LNCaP clone FGC (cell line): ENCODE data around the gene CKS1B.
A peak's percentile ranks its signal among the peaks of the same experiment; 100 is the strongest.

Experiments used
- DNase-seq: peaks from one replicate; pipeline ENCODE4 v3.0.0-alpha.2; 2011; ENCODE audit warnings: low read depth
- H3K4me3 ChIP-seq: 2 replicates; pipeline ENCODE4 v1.5.1; 2011; ENCODE audit warnings: mild to moderate bottlenecking, low read depth, low read length, control low read depth
- TF ChIP-seq, protein P1 (sequence below): IDR thresholded peaks from 2 replicates; pipeline ENCODE4 v1.5.1; 2012; ENCODE audit warnings: mild to moderate bottlenecking; ENCODE audit not compliant: control insufficient read depth, insufficient read depth; ENCODE audit errors: extremely low read depth

The CKS1B gene

DNA sequence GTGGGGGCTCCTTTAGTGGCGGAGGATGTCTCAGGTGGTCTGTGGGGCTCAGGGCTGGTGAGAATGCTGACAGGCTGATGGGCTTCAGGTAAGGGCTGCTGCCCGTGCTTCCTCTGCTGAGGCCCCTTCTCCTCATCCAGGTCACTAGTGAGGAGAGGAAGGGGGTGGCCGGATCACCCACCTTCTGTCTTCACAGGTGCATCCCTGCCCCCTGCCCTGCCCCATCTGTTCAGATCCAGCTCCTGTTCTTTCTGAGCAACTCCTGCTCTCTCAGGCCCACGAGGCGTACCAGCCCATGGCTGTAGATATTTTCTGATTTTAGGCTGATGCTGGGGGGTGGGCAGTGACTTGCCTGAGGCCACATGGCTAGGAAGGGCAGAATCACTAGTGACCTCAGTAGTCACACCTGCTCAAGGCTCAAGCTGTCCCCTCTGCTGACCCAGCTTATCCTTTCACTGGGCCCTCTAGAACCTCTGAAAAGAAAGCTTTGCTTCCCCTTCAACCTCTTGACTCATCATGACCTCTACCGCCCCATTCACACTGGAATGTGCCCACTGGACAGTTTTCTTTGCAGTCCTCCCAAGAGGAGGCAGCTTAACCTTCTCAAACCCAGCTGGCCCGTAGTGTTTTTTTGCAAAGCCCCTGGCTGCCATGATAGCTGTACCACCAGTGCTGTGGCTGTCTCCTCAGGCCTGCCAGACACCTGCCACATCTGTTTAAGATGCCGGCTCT, 44.3 kb downstream of the CKS1B start:
- H3K4me3 ChIP-seq, result no peak overlapping the region
- TF ChIP-seq, protein P1, sequence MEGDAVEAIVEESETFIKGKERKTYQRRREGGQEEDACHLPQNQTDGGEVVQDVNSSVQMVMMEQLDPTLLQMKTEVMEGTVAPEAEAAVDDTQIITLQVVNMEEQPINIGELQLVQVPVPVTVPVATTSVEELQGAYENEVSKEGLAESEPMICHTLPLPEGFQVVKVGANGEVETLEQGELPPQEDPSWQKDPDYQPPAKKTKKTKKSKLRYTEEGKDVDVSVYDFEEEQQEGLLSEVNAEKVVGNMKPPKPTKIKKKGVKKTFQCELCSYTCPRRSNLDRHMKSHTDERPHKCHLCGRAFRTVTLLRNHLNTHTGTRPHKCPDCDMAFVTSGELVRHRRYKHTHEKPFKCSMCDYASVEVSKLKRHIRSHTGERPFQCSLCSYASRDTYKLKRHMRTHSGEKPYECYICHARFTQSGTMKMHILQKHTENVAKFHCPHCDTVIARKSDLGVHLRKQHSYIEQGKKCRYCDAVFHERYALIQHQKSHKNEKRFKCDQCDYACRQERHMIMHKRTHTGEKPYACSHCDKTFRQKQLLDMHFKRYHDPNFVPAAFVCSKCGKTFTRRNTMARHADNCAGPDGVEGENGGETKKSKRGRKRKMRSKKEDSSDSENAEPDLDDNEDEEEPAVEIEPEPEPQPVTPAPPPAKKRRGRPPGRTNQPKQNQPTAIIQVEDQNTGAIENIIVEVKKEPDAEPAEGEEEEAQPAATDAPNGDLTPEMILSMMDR, result no peak
- no peak for DNase-seq

DNA sequence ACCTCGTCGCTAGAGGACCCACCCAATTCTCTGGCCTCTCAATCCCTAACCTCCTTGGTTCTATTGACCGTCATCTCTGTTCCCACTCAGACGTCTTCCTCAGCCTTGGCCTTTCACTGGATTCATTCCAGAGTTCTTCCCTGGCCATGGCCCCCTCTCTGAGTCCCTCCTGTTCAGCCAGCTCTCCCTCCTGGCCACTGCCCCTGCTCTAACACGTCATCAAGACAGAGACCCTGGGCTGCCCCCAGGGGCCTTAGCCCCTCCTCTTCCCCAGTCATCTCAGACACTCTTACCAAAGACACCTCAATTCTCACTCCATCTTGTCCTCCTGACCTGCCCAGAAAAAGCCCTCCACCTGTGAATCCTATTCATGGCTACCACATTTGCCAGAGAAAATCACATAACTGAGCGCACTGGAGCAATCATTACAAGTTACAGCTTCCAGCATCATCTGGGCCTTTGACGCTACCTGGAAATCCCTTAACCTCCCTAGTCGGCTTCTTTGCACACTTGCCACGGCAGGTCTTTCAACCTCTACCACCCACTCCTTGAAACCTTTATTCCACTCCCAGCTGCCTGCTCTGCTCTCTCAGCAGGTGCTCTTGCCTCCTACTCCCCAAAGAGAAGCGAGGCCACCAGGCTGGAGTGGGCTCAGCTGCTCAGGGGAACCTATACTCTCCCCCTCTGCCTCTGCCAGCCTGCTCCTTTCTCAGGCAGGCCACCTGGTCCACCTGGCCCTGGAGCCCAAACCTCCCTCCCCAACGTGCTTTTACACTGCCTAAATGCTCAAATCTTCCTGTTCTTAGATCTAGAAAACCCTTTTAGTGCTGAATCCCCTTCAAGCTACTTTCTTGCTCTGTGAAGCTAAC, 45.1 kb downstream of the CKS1B start:
- TF ChIP-seq, protein P1, result no peak
- H3K4me3 ChIP-seq, result no peak overlapping the region
- no peak for DNase-seq

DNA sequence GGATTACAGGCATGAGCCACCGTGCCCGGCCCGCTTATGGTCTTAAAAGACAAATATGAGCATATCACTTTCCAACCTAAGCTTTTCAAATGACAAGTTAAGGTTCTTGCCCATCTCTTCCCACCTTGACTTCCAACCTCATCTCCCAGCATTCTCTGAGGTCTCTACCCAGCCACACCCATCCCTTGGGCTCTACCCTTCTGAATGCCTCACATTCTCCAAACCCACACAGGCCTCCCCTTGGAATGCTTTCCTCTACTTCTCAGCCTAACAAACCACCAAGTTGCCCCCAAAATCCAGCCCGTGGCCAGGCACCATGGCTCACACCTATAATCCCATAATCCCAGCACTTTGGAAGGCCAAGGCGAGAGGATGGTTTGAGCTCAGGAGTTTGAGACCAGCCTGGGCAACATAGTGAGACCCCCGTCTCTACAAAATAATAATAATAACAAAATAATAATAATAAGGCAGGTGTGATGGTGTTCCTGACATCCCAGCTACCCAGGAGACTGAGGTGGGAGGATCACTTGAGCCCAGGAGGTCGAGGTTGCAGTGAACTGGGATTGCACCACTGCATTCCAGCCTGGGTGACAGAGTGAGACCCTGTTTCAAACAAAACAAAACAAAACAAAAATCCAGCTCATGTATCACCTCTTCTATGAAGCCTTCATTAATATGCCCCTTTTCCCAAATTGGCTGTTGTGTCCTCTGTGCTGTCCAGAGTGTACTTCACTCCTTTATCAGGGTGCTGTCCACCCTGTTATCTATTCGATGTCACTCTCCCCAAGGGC, 47.9 kb downstream of the CKS1B start:
- H3K4me3 ChIP-seq, result no peak overlapping the region
- no peak for DNase-seq
- TF ChIP-seq, protein P1, result no peak

DNA sequence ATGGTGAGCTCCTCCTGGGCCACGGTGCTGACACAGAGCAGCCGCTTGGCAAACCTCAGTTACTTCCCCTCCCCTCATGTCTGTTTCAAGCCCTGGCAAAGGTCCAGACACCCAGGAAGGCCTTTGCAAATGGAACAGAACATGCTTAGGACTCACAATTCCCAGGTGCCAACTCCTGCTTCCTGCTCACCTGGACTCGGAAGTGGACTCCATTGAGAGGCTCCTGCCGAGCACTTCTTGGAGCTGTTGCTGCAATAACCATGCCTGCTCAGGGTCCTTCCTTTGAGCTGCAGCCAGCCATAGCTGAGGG, 48.4 kb downstream of the CKS1B start:
- peak; percentile 84 for DNase-seq
- H3K4me3 ChIP-seq, result no peak overlapping the region
- TF ChIP-seq, protein P1, result no peak

DNA sequence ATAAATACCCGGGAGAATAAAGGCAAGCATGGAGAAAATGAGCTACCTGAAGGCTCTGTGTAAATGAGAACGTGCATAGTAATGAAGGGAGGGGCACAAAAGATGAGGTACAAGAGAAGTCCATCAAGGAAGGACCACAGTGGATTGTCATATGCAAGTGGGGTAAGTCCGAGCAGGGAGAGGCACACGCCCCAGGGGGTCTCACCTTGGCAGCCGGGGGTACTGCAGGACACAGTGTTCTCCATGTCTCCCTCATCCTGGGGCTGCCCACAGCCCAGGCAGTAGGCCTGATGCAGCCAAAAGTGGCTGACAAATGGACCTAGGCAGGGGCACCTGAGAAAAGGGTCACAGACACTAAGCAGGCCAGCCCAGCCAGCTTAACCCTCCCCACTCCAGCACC, 49.1 kb downstream of the CKS1B start:
- TF ChIP-seq, protein P1, result no peak

DNA sequence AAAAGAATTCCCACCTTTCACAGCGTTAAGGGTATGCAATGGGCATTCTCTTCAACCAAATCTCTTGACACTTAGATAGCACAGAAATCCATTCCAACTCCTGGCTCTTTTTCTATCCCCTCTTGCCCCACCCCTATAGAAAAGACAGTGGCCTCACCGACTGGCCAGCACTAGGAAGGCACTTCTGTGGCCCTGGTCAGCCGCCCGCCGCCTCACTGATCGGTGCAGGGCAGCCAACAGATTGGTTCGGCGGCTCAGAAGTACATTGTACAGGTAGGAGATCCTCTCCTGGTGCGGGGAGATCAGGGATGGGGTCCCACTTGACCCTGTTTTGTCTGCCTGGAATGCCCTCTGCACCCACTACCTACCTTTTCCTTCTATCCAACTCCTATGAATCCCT, 49.8 kb downstream of the CKS1B start:
- TF ChIP-seq, protein P1, result no peak
- no peak overlapping the region for H3K4me3 ChIP-seq
- DNase-seq, result no peak

More for the DNA sequence above, 49.1 kb downstream of the CKS1B start:
- H3K4me3 ChIP-seq, result no peak overlapping the region
- no peak for DNase-seq
